GM21529 (cell line): ENCODE measurements around the gene FAM131C.
"Not testable (repeated sequence)": the region's sequence is repeated elsewhere in the genome, so short reads cannot be mapped to it uniquely, and the experiment has no call there.

Experiments
- ATAC-seq: cut with Tn5 transposase; IDR thresholded peaks from one replicate; pipeline ENCODE4 v1.9.1; 2021; ENCODE audit not compliant: unreplicated experiment

FAM131C gene

GRCh38 chr1:16077406-16078245 is 4.2 kb upstream of the FAM131C start:
- no peak for ATAC-seq

GRCh38 chr1:16076865-16077238 is 3.4 kb upstream of the FAM131C start:
- no peak for ATAC-seq

- no peak for ATAC-seq
Measured at GRCh38 chr1:16076031-16076864, 2.8 kb upstream of the FAM131C start.

GRCh38 chr1:16075337-16076030 is 2.0 kb upstream of the FAM131C start:
- ATAC-seq = no peak

- no peak for ATAC-seq
Measured at GRCh38 chr1:16074217-16074616, 766 bp upstream of the FAM131C start.

GRCh38 chr1:16072616-16073484 is 601 bp downstream of the FAM131C start:
- no peak for ATAC-seq

- ATAC-seq = no peak
Measured at GRCh38 chr1:16072095-16072494, 1.4 kb downstream of the FAM131C start.

GRCh38 chr1:16071614-16072013 is 1.8 kb downstream of the FAM131C start:
- ATAC-seq = no peak

GRCh38 chr1:16070640-16071355 is 2.7 kb downstream of the FAM131C start:
- ATAC-seq = no peak

GRCh38 chr1:16068356-16069270 is 4.8 kb downstream of the FAM131C start:
- ATAC-seq = no peak

GRCh38 chr1:16067933-16068332 is 5.5 kb downstream of the FAM131C start:
- no peak for ATAC-seq

- no peak for ATAC-seq
Measured at GRCh38 chr1:16067127-16067768, 6.2 kb downstream of the FAM131C start.

GRCh38 chr1:16066245-16066644 is 7.2 kb downstream of the FAM131C start:
- no peak for ATAC-seq

GRCh38 chr1:16065269-16065576 is 8.2 kb downstream of the FAM131C start:
- ATAC-seq = no peak

GRCh38 chr1:16064536-16065268 is 8.7 kb downstream of the FAM131C start:
- ATAC-seq = no peak

GRCh38 chr1:16063921-16064320 is 9.5 kb downstream of the FAM131C start:
- no peak for ATAC-seq

- ATAC-seq = no peak
Measured at GRCh38 chr1:16063226-16063829, 10.1 kb downstream of the FAM131C start.

GRCh38 chr1:16062687-16063075 is 10.8 kb downstream of the FAM131C start:
- ATAC-seq = not testable (repeated sequence)
